Mucosa of rectum (tissue), 2 donors: ENCODE measurements around the gene RUNX1.

ENCODE experiments used
- H3K27ac ChIP-seq, 2 donors: one replicate each; pipeline ENCODE4 v1.7.0; 2013; ENCODE audit warnings: inconsistent platforms in 2 of 2, low read depth in 2 of 2, low read length in 2 of 2
- H3K27me3 ChIP-seq, 2 donors: one replicate each; pipeline ENCODE4 v1.7.0; 2013; ENCODE audit warnings: low read length in 2 of 2; ENCODE audit not compliant: control insufficient read depth in 2 of 2, insufficient read depth in 2 of 2
- H3K36me3 ChIP-seq, 2 donors: one replicate each; pipeline ENCODE4 v1.7.0; 2013; ENCODE audit warnings: low read length in 2 of 2; ENCODE audit not compliant: control insufficient read depth in 2 of 2, insufficient read depth in 2 of 2
- H3K4me1 ChIP-seq, 2 donors: one replicate each; pipeline ENCODE4 v1.7.0; 2013; ENCODE audit warnings: low read length in 2 of 2, mild to moderate bottlenecking in 1 of 2; ENCODE audit not compliant: control insufficient read depth in 2 of 2, insufficient read depth in 2 of 2
- H3K4me3 ChIP-seq, 2 donors: one replicate each; pipeline ENCODE4 v1.7.0; 2013; ENCODE audit warnings: low read length in 2 of 2
- H3K9ac ChIP-seq, 2 donors: one replicate each; pipeline ENCODE4 v1.7.0; 2013; ENCODE audit warnings: low read length in 2 of 2, low read depth in 1 of 2, mild to moderate bottlenecking in 1 of 2
- H3K9me3 ChIP-seq, 2 donors: one replicate each; pipeline ENCODE4 v1.7.0; 2013; ENCODE audit warnings: low read length in 2 of 2; ENCODE audit not compliant: control insufficient read depth in 2 of 2
- donor health status: healthy.
- donor health status: Normal muscosa, but diverticular disease.

RUNX1 gene

GRCh38 chr21:34833465-34833864 lies 215.6 kb downstream of the RUNX1 start:
- H3K4me1 ChIP-seq = no peaks in the 10 kb centered on the region
- H3K9me3 ChIP-seq = no peaks in the 10 kb centered on the region
- no peak overlapping the region for H3K9ac ChIP-seq
- no peak overlapping the region for H3K4me3 ChIP-seq
- H3K27me3 ChIP-seq = no peaks in the 10 kb centered on the region
- no peak overlapping the region for H3K27ac ChIP-seq
- peaks cover 11 to 29% of the 10 kb centered on the region in 2 donors for H3K36me3 ChIP-seq

DNA sequence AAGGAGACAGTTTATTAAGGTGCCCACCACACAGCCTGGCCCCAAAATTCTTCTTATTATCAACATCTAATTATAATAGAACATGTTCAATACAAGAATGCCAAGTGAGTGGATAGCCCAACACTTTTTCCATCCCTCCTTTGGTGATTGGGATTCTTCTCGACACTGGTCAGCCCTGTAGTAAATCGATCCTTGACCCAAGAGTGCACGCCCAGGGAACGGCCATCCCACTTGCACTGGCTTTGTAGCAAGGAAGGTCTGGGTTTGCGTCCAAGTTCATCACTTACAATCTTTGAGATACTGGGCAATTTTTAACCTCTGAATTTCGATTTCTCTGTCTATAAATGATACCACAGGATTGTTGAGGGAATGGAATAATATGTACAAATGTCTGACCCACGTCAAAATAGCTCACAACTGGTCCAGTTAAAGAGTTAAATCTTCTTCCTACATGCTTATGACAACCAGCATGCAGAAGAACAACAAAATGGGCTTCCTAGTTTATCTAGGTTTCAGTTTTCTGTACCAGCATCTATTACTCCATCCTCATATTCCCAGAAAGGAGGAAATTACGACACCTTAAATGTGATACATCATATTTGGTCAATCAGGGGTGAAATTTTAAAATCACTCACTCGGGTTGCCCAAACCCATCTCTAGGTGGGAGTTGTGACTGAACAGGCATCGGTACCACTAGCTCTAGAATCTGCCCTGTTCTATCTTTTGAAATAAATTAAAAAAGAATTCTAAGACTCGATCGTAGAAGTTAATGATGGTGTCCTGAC lies 218.5 kb downstream of the RUNX1 start:
- Histone ChIP-seq H3K36me3 (peaks cover 18 to 39% of the 10 kb centered on the region in 2 donors), H3K4me1 (peaks cover 0 to 2% of the 10 kb centered on the region in 2 donors), H3K27me3 (no peaks in the 10 kb centered on the region), H3K9ac (no peak overlapping the region), H3K27ac (no peak overlapping the region), H3K9me3 (no peaks in the 10 kb centered on the region), H3K4me3 (no peak overlapping the region)

DNA sequence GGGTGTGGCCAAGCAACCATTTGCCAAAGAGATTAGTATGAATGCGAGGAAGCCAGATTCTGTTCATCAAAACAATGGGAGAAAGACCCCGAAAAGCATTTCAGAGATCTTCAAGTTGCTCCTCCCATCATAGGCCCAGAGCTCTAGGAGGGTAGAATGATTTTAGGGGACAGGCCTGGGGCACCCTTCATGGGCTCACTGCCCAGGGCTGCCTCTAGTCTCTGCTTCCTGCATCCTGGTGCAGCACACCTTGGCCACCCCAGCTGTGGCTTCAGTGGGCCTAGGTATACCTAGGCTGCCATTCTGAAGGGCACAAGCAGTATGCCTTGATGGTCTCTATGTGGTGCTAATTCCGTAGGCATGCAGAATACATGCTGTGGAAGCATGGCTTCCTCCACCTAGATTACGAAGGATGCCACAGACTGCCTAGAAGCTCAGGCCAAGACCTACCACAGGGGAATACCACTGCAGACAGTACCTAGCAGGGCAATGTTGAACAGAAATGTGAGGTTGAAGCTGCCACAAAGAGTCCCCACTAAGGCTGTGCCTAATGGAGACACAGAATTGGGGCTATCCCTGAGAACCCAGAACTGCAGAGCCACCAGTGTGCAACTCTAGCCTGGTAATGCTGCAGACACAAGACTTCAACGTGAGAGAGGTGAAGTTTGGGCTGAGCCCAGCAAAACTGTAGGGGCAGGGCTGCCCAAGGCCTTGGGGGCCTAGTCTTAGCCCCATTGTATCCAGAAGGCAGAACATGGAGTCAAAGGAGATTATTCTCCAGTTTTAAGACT lies 221.5 kb downstream of the RUNX1 start:
- Histone ChIP-seq H3K4me3 (no peak overlapping the region), H3K27ac (no peak overlapping the region), H3K36me3 (peaks cover 17 to 27% of the 10 kb centered on the region in 2 donors), H3K9ac (no peak overlapping the region), H3K9me3 (no peaks in the 10 kb centered on the region), H3K4me1 (peaks cover 0 to 7% of the 10 kb centered on the region in 2 donors), H3K27me3 (no peaks in the 10 kb centered on the region)

- H3K9me3 ChIP-seq = no peaks in the 10 kb centered on the region
- H3K9ac ChIP-seq = no peak overlapping the region
- no peak overlapping the region for H3K27ac ChIP-seq
- H3K4me1 ChIP-seq = peaks cover 0 to 12% of the 10 kb centered on the region in 2 donors
- no peak overlapping the region for H3K4me3 ChIP-seq
- peaks cover 17 to 24% of the 10 kb centered on the region in 2 donors for H3K36me3 ChIP-seq
- no peaks in the 10 kb centered on the region for H3K27me3 ChIP-seq
These were observed 222.3 kb downstream of the RUNX1 start for GRCh38 chr21:34826836-34827235.

- Histone ChIP-seq H3K36me3 (peaks cover 20 to 23% of the 10 kb centered on the region in 2 donors), H3K27me3 (no peaks in the 10 kb centered on the region), H3K27ac (no peak overlapping the region), H3K4me3 (no peak overlapping the region), H3K9ac (no peak overlapping the region), H3K4me1 (peaks cover 0 to 12% of the 10 kb centered on the region in 2 donors), H3K9me3 (no peaks in the 10 kb centered on the region)
These were observed 223.1 kb downstream of the RUNX1 start for GRCh38 chr21:34825948-34826548.

GRCh38 chr21:34825101-34825500 lies 224.0 kb downstream of the RUNX1 start:
- no peaks in the 10 kb centered on the region for H3K9me3 ChIP-seq
- peaks cover 0 to 12% of the 10 kb centered on the region in 2 donors for H3K4me1 ChIP-seq
- H3K27ac ChIP-seq = no peak overlapping the region
- peaks cover 20 to 24% of the 10 kb centered on the region in 2 donors for H3K36me3 ChIP-seq
- no peak overlapping the region for H3K4me3 ChIP-seq
- H3K9ac ChIP-seq = no peak overlapping the region
- H3K27me3 ChIP-seq = no peaks in the 10 kb centered on the region

- no peak overlapping the region for H3K4me3 ChIP-seq
- H3K9me3 ChIP-seq = no peaks in the 10 kb centered on the region
- peaks cover 16 to 22% of the 10 kb centered on the region in 2 donors for H3K36me3 ChIP-seq
- peaks cover 0 to 12% of the 10 kb centered on the region in 2 donors for H3K4me1 ChIP-seq
- no peaks in the 10 kb centered on the region for H3K27me3 ChIP-seq
- no peak overlapping the region for H3K9ac ChIP-seq
- no peak overlapping the region for H3K27ac ChIP-seq
These were observed 224.8 kb downstream of the RUNX1 start for GRCh38 chr21:34824314-34824713.

- Histone ChIP-seq H3K4me1 (peaks cover 5 to 20% of the 10 kb centered on the region in 2 donors), H3K36me3 (peaks cover 14 to 16% of the 10 kb centered on the region in 2 donors), H3K27me3 (no peaks in the 10 kb centered on the region), H3K27ac (no peak overlapping the region), H3K4me3 (no peak overlapping the region), H3K9me3 (no peaks in the 10 kb centered on the region), H3K9ac (no peak overlapping the region)
These were observed 226.2 kb downstream of the RUNX1 start for GRCh38 chr21:34822942-34823341.

GRCh38 chr21:34822168-34822567 lies 226.9 kb downstream of the RUNX1 start:
- Histone ChIP-seq H3K9ac (no peak overlapping the region), H3K27ac (no peak overlapping the region), H3K4me3 (no peak overlapping the region), H3K4me1 (peaks cover 5 to 18% of the 10 kb centered on the region in 2 donors), H3K27me3 (no peaks in the 10 kb centered on the region), H3K9me3 (no peaks in the 10 kb centered on the region), H3K36me3 (peaks cover 9 to 10% of the 10 kb centered on the region in 2 donors)

DNA sequence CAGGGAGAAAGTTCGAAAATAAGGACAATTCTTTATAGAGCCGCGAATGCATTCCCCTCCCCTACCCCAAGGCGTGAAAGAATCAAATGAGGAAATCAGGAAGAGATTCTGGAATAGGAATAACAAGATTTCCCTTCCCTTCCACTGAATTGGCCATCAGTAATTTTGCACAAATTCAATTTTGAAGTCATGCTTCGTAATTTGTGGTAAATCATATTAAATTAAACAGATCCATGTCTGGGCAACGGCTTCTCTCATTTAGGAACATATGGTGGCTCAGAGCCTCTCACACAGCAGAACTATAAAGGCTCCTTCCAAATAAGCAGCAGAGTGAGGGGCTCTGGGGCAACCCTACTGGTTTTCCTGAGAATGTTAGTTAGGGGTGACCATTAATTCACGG lies 227.4 kb downstream of the RUNX1 start:
- Histone ChIP-seq H3K9ac (no peak overlapping the region), H3K4me3 (no peak overlapping the region), H3K4me1 (peaks cover 5 to 18% of the 10 kb centered on the region in 2 donors), H3K36me3 (peaks cover 9 to 10% of the 10 kb centered on the region in 2 donors), H3K9me3 (no peaks in the 10 kb centered on the region), H3K27me3 (no peaks in the 10 kb centered on the region), H3K27ac (no peak overlapping the region)
